AG04450 (cell line): Measurements from ENCODE around the gene RRP8. TPM values are rescaled to one million over a fixed set of nuclear protein-coding genes. Genes with fewer than 3 reads are reported as not detected.

ENCODE experiments used
- CTCF ChIA-PET: fragments of 300-600, 350-600 bp; formaldehyde crosslinking; extraction: SDS; loops from one replicate; lab custom pipeline; 2022; ENCODE audit warnings: antibody characterized with exemption, inconsistent platforms; lab: Charles Lee
- POLR2A ChIA-PET: fragments of 350-600 bp; formaldehyde crosslinking; extraction: SDS; loops from one replicate; lab custom pipeline; 2021; ENCODE audit warnings: antibody characterized with exemption, inconsistent platforms; lab: Yijun Ruan, JAX
- DNase-seq: peaks from one replicate; pipeline ENCODE4 v3.0.0-alpha.2; 2011; ENCODE audit warnings: low read depth, low spot score
- H3K27ac ChIP-seq: one replicate; pipeline ENCODE4 v1.5.1; 2012; ENCODE audit warnings: low read depth, low read length, control low read depth
- H3K27me3 ChIP-seq: one replicate; pipeline ENCODE4 v1.6.0; 2012; ENCODE audit warnings: low read length; ENCODE audit not compliant: control insufficient read depth, insufficient read depth
- H3K4me3 ChIP-seq: 2 replicates; pipeline ENCODE4 v1.5.1; 2011; ENCODE audit warnings: mild to moderate bottlenecking, low read depth, low read length, control low read depth
- H3K9me3 ChIP-seq: 2 replicates; pipeline ENCODE4 v1.5.1; 2012; ENCODE audit warnings: low read length; ENCODE audit not compliant: control insufficient read depth, insufficient read depth
- polyA plus RNA-seq: library from polyadenylated mRNA; depleted of rRNA; stranded (reverse); fragments of >200 nt; gene quantifications from 2 replicates; pipeline ENCODE4 v1.2.3, GENCODE V29; 2011; rRNA removed
- TF ChIP-seq, protein P1 (sequence below): IDR thresholded peaks from 2 replicates; pipeline ENCODE4 v1.5.1; 2011; ENCODE audit warnings: low read depth, low read length, control low read depth, inconsistent platforms

Gene RRP8
- polyA plus RNA-seq, 1 experiment, result 16.3 TPM

DNA sequence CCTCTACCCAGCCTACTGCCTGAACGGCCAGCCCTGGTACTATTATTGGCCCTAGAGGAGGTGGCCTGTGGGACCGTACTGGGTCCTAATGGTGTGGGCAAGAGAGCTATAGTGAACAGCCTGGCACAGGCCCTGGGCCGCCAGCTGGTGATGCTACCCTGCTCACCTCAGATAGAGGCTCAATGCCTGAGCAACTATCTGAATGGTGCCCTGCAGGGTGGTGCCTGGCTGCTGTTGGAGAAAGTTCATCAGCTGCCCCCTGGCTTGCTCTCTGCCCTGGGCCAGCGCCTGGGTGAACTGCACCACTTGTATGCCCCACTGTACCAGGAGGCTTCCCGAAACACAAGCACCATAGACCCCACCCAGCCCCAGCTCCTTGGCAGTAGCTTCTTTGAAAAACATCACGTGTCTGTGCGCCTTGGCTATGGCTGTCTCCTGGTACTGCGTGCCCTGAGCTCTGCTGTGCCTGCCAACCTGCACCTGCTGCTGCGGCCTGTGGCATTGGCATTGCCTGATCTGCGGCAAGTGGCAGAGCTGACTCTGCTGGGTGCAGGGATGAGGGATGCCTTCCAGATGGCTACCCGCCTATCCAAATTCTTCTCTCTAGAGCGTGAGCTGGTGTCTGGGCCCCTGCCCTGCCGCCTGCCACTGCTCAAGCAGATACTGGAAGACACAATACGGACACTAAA, 57.4 kb downstream of the RRP8 start:
- Histone ChIP-seq H3K4me3 (no peak overlapping the region), H3K27ac (no peak overlapping the region), H3K27me3 (no peaks in the 10 kb centered on the region), H3K9me3 (no peaks in the 10 kb centered on the region; the same call in 1 of the 2 replicates)
- TF ChIP-seq, protein P1, sequence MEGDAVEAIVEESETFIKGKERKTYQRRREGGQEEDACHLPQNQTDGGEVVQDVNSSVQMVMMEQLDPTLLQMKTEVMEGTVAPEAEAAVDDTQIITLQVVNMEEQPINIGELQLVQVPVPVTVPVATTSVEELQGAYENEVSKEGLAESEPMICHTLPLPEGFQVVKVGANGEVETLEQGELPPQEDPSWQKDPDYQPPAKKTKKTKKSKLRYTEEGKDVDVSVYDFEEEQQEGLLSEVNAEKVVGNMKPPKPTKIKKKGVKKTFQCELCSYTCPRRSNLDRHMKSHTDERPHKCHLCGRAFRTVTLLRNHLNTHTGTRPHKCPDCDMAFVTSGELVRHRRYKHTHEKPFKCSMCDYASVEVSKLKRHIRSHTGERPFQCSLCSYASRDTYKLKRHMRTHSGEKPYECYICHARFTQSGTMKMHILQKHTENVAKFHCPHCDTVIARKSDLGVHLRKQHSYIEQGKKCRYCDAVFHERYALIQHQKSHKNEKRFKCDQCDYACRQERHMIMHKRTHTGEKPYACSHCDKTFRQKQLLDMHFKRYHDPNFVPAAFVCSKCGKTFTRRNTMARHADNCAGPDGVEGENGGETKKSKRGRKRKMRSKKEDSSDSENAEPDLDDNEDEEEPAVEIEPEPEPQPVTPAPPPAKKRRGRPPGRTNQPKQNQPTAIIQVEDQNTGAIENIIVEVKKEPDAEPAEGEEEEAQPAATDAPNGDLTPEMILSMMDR, result no peak
- POLR2A ChIA-PET, result no interaction called here
- DNase-seq, result no peak
- CTCF ChIA-PET, result interaction anchor here (1.0 kb wide), 1 partner anchor 15 kb away, joined by 3 read pairs; no protein-coding TSS in a partner anchor

Other genes with a start within 250 kb of the RRP8 start
- gene SMPD1, start 213.1 kb downstream of the RRP8 start, polyA plus RNA-seq, result 68.0 and 83.7 TPM in 2 replicates
- 42.2 and 54.5 TPM in 2 replicates for gene APBB1, start 184.5 kb downstream of the RRP8 start, polyA plus RNA-seq
- 0.32 and 0.67 TPM in 2 replicates for gene HPX, start 162.6 kb downstream of the RRP8 start, polyA plus RNA-seq
- gene TRIM3, start 129.7 kb downstream of the RRP8 start, polyA plus RNA-seq, result 10.5 and 11.7 TPM in 2 replicates
- 79.1 and 88.2 TPM in 2 replicates for gene ARFIP2, start 122.3 kb downstream of the RRP8 start, polyA plus RNA-seq
- 26.7 and 33.1 TPM in 2 replicates for gene TIMM10B, start 122.1 kb downstream of the RRP8 start, polyA plus RNA-seq
- gene DNHD1, start 106.3 kb downstream of the RRP8 start, polyA plus RNA-seq, result 2.2 and 3.1 TPM in 2 replicates
- gene ILK, start 158 bp upstream of the RRP8 start, polyA plus RNA-seq, result 362 and 417 TPM in 2 replicates
- 170 and 215 TPM in 2 replicates for gene TAF10, start 8.6 kb upstream of the RRP8 start, polyA plus RNA-seq
- 128 and 152 TPM in 2 replicates for gene TPP1, start 15.8 kb upstream of the RRP8 start, polyA plus RNA-seq
- gene DCHS1, start 52.2 kb upstream of the RRP8 start, polyA plus RNA-seq, result 8.7 and 11.2 TPM in 2 replicates
- 63.3 and 69.1 TPM in 2 replicates for gene MRPL17, start 79.7 kb upstream of the RRP8 start, polyA plus RNA-seq
- gene OR2AG2, start 168.4 kb upstream of the RRP8 start, polyA plus RNA-seq, result 0.11 and 0.19 TPM in 2 replicates
- gene OR2AG1, start 179.4 kb upstream of the RRP8 start, polyA plus RNA-seq, result not detected in 2 replicates
- 0.02 and 0.06 TPM in 2 replicates for gene OR6A2, start 196.1 kb upstream of the RRP8 start, polyA plus RNA-seq
- gene OR10A5, start 242.1 kb upstream of the RRP8 start, polyA plus RNA-seq, result not detected in 2 replicates